Measurements from ENCODE around the gene TNFSF11.

Gene TNFSF11

DNA sequence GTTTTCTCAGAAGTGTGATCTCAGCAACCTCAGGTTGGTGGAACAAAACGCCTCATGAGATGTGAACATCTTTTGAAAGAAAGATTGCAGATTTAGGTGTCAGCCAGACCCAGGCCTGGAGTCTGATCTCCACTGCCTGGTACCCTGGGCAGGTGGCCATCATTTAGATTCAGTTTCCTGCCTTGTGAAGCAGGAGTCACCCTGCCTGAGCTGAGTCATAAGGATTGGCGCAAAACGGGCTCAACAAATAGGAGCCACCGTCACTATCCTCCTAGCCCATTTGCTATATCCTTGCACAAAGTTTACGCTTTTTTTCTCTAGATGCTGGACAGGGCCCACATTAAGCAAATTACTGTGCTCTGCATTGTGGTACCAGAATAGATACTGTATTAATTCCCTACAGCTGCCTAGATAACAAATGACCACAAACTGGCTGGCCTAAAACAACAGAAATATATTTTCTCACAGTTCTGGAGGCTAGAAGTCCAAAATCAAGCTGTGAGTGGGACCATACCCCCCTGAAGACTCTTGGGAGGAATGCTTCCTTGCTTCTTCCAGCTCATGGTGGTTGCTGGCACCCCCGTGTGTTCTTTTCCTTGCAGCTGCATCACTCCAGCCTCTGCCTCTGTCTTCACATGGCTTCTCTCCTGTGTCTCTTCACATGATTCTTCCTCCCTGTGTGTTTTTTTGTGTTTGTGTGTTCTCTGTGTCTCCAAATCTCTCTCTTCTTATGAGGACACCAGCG lies 38.2 kb downstream of the TNFSF11 start:
- no peak for DNase-seq

DNA sequence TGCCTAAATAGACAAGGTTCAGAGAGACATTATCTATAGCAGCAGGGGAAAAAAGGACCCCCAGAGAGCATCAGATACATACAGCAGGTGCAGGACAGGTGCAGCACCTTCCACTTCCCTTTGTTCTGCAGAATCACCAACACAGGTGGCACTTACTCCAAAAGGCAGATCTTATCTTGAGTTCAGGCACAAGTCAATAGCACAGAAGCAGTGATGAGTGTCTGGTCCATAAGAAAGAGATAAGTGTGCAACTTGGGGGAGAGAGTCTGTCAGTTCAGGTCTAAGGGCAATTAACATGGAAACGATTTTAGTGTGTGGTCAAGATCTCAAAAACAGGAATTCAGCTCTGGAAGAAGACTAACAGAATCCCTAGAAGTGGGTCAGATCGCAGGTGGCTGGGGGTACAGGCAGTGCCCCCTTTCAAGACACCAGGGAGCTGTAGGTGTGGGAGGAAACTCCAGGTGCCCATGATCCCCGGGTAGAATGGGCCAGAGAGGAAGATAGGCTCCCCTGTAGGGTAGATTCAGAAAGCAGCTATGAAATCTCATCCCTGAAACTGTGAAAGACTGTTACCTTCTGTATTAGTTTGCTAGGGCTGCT lies 40.6 kb downstream of the TNFSF11 start:
- DNase-seq = no peak

DNA sequence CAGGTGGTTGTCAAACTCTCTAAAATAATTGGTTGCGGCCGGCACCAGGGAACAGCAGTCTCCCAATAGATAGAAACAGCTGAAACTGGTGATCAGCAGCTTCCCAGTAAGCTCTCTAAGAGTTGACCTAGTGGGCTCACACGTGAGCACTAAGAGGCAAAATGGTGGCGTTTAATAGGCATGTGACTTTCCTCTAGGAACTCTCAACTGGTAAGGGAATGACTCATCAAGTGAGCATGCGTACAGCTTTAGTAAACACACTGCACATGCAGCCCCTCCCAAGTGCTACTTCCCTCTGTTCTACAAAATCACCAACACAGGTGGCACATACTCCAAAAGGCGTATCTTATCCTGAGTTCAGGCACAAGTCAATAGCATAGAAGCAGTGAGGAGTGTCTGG lies 41.7 kb downstream of the TNFSF11 start:
- no peak for DNase-seq

DNA sequence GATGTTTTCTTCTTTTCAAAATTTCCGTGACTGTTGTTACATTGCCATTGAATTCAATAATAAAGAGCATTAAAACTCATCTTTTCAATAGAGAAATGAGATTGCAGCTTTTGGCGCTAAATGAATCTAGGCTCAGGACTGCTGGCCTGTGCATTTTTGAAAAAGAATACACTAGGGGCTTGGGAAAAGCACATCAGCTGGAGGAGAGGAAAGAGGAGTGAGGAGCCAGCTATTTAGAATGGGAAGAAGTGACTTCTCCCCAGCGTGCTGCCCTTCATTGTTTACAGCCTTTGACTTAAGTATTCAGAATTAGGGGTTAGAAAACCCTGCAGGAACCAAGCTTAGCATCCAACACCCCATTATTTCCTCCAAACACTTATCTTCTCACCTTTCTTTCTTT lies 43.3 kb downstream of the TNFSF11 start:
- DNase-seq = no peak

DNA sequence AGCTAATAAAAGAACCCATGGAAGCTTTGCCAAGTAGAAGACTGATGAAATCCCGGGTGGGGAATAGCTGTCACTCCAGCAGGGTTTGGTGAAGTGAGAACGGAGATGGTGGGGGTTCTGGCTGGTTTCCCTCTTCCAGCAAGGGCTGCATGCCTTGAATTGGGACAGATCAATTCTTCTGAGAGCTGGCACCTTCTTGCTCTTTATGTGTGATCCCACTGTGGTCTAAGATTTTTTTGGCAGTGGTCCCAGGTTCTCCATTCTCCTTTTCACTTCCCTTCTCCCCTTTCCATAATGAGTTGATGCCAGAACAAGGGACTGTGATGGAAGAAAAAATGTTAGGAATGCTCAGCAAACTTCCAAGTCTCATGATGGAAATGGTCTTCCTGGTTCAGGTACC lies 50.0 kb downstream of the TNFSF11 start:
- no peak for DNase-seq

DNA sequence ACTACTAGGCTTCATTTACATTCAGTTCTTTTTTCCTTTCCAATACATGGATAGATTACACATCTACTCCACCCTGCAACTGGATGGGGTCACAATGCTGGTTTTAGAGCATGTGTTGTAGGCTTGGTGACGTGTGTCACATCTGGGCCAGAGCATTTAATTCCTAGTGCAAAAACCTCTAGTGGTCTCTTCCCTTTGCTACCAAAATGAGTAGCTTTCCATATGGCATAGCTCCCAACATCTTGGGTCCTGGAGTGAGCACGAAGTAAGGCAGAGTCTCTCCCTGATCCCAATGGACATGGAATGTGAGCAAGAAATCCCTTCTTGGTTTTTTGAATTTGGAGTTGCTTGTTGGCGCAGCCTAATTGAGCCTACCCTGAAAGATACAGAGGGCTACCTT lies 51.7 kb downstream of the TNFSF11 start:
- DNase-seq = no peak

DNA sequence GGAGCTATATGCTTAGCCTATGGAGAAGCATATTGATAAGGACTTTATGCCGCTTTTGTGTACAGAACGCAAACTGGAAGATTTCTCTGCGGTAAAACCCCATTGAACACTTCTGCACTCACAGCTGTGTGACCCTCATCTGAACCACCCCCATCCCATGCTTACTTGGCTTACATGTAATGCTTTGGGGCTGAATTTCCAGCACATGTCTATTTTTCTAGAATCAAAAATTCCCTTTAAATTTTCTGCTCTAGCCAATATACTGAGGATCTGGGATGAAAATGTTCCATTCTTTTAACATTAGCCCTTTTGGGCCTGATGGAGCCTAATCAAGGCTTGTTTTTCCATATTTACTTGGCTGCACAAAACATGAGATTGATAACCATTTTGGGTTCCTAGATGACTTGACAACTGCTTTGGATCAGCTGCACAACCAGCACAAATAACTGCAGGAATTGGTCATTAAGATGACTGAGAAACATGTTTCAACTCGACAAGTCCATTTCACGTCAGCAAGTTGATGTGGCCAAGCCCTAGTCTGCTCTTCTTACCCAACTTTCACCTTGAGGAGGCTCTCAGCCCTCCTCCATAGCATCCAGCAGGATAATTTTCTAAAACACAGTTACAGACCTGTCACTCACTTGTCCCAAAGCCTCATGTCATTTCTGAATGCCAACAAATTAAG lies 52.4 kb downstream of the TNFSF11 start:
- DNase-seq = no peak

DNA sequence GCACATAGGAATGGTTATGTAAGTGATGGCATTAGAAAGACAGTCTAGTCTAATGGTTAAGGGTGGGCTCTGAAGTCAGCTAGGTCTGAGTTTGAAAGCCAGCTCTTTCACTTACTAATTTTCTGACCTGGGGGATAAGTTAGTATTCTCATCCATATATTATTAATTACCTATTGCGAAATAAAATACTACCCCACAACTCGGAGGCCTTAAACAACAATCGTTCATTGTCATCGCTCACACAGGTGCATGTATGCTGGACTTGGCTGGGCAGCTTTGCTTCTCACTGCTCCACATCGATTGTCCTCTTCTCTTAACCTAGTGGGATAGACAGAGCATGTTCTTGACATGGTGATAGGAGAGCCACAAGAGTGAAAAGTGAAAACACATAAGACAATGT lies 54.7 kb downstream of the TNFSF11 start:
- DNase-seq = no peak

DNA sequence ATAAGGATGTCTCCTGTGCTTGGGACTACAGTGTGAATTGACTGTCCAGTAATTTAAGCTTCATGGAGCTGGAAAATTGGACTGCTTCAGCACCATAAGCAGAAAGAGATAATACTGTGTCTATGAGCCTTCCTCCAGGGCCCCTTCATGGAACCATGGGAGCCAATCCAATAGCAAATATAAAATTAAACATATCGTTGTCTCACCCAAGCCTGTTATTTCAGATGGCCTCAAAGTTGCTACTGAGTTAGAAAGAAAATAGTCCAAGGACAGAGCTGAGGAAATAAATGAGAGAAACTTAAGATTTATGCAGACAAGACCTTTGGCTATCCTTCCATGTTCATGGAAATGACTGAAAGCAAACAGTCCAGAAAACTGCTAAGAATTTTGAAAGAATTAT lies 57.2 kb downstream of the TNFSF11 start:
- no peak for DNase-seq

DNA sequence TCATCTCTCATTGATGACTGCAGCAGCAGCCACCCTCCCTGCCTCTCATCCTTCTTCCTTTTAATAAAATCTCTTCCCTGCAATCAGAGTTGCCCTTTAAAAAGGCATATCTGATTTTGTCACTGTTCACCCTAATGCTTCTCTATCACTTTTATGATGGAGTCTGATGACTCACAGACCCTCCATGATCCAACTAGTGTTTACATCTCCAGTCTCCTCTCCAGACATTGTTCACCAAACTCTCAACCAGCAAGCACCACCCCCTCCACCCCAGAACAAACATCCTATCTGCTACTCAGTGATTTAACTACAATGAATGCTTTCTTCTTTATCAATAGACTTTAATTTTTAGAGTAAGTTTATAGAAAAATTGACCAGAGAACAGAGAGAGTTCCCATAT lies 59.5 kb downstream of the TNFSF11 start:
- DNase-seq = no peak

DNA sequence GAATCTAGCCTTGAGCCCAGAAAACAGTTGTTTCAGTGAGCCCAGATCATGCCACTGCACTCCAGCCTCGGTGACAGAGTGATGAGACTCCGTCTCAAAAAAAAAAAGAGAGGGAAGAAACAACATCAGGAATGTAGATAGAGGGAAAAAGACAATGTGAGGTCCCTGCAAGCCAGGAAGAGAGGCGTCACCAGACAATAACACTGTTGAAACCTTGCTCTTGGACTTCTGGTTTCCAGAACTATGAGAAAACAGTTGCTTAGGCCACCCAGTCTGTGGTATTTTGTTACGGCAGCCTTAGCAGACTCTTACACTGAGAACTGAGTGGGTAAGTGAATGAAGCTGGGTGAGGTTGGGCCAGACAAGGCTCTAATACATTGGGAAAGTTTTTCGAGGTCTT lies 64.1 kb downstream of the TNFSF11 start:
- DNase-seq = no peak

DNA sequence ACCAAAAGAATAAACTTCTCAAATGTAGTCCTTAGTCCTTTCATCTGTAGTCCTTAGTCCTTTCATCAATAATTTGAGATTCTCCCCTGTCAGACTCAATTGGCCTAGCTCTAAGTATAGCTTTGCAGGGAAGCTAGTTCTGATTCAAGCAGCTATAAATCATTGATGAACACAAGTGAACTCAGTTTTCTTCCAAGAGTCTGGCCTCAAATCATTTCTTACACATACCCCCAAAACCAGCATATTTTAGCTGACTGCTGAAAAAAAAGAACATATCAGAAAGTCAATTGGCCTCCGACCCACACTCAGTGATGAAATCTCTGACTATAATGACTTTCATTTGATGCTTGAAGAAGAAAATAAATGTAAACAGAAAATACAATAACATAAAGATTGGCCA lies 64.9 kb downstream of the TNFSF11 start:
- no peak for DNase-seq

DNA sequence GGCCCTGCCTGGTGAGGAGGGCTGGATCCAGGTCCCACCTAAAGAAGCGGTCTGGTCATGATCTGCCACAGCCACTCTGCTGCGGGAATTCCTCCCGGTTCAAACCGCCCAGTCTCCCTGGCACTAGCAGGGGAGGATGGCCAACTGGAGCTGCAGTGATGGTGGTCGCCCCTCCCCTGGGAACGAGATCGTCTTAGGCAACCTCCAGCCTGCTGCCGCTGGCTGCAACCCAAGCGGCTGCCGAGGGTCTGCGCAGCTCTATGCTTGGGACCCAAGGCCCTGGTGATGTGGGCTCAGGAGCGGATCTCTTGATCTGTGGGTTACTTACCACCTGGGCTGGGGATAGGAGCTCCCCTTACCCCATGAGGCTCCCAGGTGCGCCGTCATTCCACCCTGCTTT lies 69.1 kb downstream of the TNFSF11 start:
- DNase-seq = no peak

DNA sequence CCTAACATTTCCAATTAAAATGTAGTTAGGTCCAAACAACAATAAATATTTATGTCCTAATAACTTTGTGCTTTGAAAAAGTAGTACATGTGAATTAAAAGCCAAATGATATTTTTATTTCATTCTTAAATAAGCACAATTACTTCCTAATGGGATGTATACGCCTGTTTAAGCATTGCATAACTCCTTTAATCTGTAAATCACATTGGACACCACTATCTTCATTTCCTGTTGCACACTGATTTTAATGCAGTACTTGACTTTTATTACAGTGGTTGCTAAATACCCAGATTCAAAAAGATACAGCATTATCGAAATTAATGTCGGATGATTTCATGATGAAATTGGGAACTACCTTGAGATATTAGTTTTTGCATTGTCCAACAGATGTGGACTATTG lies 70.9 kb downstream of the TNFSF11 start:
- no peak for DNase-seq

DNA sequence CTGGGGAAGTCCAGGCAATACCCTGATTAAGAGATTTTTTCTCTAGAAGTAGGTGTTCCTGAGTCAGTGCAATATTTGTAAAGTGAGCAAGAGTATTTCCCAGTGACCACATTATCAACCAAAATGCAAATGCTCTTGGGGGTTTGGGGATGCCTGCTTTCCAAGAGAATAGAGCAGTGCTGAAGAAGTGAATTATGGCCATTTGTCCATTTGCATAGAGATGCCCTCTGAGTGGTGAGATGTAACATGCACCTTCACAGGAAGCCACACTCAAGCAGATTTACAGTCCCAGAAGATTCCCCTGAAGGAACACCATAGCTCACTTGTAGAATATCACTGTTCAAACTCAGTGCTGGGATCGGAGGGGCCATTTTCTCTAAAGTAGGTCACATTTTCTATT lies 71.8 kb downstream of the TNFSF11 start:
- no peak for DNase-seq

DNA sequence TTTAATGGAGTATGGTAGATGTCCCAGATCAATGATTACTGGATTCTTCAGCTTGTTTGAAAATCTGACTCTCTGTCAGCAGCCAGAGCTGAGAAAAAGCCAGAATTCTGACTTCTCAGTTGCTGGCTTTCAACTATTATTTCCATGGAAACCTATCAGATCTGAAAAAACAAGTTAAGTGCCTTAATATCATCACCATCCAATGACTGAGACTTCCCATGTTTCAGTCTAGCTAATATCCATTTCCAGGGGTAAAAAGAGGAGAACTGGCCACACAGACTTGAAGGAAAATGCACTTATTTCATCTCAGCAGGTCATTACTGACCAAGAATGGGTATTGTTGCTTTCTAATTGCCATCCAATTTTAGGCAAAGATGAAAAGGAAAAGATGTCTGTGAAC lies 75.2 kb downstream of the TNFSF11 start:
- no peak for DNase-seq

DNA sequence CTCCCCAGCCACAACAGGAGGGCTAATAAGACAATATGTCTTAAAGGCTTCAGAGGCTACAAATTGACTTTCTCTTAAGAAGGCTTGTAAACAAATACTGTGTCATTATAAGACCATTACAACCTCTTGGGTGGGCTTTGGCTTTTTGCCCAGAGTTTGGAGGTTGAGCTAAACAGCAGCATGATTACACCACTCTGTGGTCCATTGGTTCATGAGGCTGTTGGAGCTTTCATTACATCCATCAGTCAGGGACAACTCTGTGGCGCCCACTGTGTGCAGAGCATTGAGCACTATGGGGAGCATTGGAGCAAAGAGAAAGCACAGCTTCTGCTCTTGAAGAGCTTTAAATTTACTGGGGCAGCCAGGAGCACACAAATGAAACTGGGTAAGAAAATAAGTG lies 75.9 kb downstream of the TNFSF11 start:
- DNase-seq = no peak

DNA sequence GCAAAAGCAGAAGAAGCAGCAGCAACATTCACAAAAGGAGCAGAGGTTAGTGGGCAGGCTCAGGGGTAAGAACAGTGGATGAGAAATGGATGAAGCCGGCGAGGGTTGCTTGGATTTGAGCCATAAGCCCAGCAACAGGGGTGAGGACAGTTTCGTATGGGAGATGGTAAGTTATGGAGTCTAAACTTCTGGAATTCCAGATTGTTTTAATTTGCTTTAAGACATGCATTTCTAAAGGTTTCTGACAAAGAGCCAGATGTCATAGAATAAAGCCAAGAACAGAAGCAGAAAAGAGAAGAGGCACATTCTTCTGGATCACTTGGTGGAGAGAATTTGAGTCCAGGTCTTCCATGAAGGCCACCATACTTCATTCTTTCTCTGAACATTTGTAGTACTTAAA lies 76.6 kb downstream of the TNFSF11 start:
- no peak for DNase-seq

DNA sequence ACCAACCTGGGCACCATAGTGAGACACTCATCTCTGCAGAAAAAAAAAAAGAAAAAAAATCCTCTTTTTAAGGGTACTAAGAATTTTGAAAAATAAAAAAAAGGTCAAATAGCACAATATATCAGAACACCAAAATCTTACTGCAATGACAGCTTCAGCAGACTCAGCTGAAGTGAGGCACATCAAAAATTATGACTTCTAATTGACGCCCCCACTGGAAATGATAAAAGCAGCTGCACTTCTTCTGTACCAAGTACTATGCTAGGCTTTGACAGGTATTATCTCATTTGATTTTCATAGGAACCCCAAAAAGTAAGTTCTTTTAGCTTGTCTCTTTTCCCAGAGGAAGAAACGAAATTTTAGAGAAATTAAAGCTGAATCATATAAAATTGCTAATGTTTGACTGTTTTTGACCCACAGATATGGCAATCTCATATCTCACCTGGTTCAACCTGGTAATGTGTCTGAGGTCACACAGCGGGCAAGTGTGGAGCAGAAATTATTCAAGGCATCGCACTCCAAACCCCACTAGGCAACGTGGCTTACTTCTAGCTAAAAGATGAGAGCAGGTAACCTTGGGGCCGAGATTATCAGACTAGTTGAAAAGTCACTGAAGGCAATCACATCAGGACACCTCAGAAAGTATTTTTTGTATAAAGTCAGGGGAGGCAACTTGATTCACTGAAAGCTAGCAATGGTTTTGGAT lies 78.1 kb downstream of the TNFSF11 start:
- no peak for DNase-seq

DNA sequence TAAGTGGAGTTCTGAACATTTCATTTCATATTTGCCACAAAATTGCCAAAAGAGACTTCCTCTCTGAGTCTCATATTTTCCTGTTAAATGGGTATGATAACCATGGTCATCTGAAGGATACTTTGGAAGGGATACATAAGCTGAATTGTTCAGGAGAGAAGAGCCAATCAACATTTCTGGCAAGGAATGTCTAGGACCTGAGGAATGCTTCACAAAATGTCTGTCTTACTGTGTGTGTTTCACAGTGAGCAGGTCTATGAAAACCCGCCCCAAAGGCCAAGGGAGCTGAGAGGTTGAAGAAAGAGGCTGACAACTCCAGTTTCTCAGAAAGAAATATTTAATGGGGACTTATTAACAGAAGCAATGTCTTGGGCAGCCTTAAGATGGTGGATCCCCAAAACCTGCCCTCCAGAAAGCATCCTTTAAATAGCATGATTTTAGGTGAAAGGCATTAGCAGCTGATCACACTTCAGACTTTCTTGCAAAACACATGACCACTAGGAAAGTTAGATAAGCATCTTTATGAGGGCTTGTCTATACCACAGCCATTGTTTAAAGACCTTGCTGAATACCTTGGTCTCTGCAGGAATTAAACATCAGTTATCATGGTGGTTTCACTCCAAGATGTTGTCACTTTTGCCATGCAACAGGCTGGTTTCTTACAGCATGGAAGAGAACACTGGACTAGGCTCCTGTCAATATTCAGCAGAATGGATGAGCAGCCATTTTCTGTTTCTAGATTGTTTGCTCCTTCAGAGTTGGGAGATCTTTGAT lies 78.9 kb downstream of the TNFSF11 start:
- DNase-seq = no peak

DNA sequence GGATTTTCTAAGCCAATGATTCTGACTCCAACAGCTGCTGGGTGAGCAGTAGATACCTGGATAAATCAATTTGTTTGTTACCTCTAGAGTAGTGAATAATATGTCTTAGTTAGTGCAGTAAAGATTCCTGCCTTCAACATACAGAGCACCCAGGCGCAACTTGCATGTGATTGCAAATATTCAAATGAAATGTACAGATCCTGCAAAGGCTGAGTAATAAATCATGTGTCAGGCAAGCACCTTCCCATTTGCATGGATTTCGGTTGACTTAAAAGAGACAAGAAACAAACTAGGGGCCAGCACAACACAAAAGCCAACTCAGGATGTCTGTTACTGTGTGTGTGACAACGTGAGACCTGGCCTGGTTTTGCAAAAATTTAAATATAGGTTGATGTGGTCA lies 79.7 kb downstream of the TNFSF11 start:
- DNase-seq = no peak

DNA sequence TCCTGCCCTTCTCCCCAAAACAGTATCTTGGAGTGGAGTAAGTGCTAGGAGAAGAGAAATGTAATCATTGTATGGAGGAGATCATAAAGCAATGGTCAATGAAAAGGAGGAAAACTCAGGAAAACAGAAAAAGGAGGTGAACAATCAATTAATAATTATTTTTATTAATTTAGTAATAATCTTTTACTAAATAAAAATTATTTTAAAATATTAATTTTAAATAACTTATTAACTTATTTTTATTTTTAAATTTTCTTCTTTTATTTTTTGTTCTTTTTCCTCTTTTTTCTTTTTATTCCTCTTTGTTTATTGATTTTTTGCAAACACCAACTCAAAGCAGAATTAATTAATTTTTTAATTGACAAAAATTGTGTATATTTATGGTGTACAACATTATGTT lies 80.3 kb downstream of the TNFSF11 start:
- no peak for DNase-seq

DNA sequence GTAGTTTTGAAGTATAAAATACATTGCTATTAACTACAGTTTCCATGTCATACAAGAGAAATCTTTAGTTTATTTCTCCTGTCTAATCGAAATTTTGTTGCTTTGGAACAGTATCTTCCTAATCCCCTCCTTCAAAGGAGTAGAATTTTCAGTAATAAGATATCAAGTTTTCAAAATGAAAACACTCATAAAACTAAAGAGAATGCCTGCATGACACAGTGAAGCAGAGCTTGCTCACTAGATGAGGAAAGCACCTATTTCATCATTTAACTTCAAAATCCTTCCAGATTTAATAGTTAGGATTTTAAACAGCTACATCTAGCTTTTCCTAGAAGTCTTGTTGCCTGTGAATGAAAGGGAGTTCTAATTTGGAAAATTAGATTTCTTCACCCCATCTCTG lies 80.8 kb downstream of the TNFSF11 start:
- no peak for DNase-seq

Measured in activated CD4-positive, alpha-beta T cell treated with anti-CD3 and anti-CD28 coated beads, Interleukin-2, Interleukin-6, amounts not matched to agents 100 ng/mL and 50 ng/mL, durations not matched to agents 16 hours and 8 hours (primary cell).